ENCODE results near the gene LIME1. TPM values are rescaled to one million over a fixed set of nuclear protein-coding genes. Genes with fewer than 3 reads are reported as not detected.

The LIME1 gene
- total RNA-seq, 1 donor, result 2.9 TPM

DNA sequence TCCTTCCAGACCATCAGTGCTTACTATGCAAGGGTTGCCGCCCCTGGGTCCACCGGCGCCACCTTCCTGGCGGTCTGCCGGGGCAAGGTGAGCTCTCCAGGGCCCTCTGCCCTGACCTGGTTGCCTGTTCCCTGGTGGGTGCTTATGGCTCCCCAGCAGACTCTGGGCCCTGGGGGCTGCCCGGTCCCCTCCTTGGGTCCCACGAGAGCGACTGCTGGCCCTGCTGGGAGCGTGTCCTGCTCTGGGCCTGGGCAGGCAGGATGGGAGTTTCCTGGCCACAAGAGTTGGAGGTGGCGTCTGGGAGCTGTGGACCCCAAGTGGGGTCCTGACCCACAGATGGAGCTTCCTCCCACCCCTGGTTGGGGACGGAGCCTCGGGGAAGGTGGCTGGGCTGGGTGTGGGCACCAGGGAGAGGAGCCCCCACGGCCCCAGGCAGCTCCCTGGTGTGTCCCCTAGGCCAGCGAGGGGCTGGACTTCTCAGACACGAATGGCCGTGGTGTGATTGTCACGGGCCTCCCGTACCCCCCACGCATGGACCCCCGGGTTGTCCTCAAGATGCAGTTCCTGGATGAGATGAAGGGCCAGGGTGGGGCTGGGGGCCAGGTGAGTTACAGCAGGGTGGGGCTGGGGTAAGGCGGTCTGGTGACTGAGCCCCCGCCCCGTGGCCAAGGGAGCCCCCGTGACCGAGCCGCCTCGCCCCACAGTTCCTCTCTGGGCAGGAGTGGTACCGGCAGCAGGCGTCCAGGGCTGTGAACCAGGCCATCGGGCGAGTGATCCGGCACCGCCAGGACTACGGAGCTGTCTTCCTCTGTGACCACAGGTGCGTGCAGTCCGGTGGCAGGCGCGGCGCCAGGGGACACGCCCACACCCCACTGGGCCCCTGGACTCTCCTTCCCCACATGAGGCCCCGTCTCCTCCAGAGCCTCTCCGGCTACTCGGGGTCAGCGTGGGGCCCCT, 47.1 kb upstream of the LIME1 start:
- no peak overlapping the region for H3K4me3 ChIP-seq (ENCODE audit: insufficient read depth, low read length)
- H3K79me2 ChIP-seq (ENCODE audit: insufficient read depth, low read length), result no peaks in the 10 kb centered on the region
- H3K27me3 ChIP-seq (ENCODE audit: insufficient read depth, low read length), result no peaks in the 10 kb centered on the region
- no peak overlapping the region for H2AFZ ChIP-seq (ENCODE audit: low read length)
- H3K4me1 ChIP-seq (ENCODE audit: insufficient read depth, low read length), result peaks cover 4% of the 10 kb centered on the region
- no peaks in the 10 kb centered on the region for H3K9me3 ChIP-seq (ENCODE audit: low read depth, low read length)
- H3K27ac ChIP-seq (ENCODE audit: low read depth, low read length), result no peak overlapping the region
- TF ChIP-seq CTCF (IDR thresholded peaks at IDR 0.05; ENCODE audit: extremely low read depth, low read depth, low read length), result no peak
- peaks cover 3% of the 10 kb centered on the region for H3K36me3 ChIP-seq (ENCODE audit: insufficient read depth, low read length)
- DNase-seq (ENCODE audit: insufficient read length, low spot score, missing footprints), result peak; percentile 84
- H4K20me1 ChIP-seq (ENCODE audit: insufficient read depth, low read length), result no peaks in the 10 kb centered on the region
- no peak overlapping the region for H3K4me2 ChIP-seq (ENCODE audit: insufficient read depth, low read length)

GRCh38 chr20:63690003-63690897, 46.2 kb upstream of the LIME1 start:
- H4K20me1 ChIP-seq (ENCODE audit: insufficient read depth, low read length), result no peaks in the 10 kb centered on the region
- no peaks in the 10 kb centered on the region for H3K27me3 ChIP-seq (ENCODE audit: insufficient read depth, low read length)
- H3K4me3 ChIP-seq (ENCODE audit: insufficient read depth, low read length), result no peak overlapping the region
- H2AFZ ChIP-seq (ENCODE audit: low read length), result no peak overlapping the region
- H3K9me3 ChIP-seq (ENCODE audit: low read depth, low read length), result no peaks in the 10 kb centered on the region
- no peak for TF ChIP-seq CTCF (IDR thresholded peaks at IDR 0.05; ENCODE audit: extremely low read depth, low read depth, low read length)
- H3K4me2 ChIP-seq (ENCODE audit: insufficient read depth, low read length), result no peak overlapping the region
- peaks cover 3% of the 10 kb centered on the region for H3K36me3 ChIP-seq (ENCODE audit: insufficient read depth, low read length)
- peaks cover 4% of the 10 kb centered on the region for H3K4me1 ChIP-seq (ENCODE audit: insufficient read depth, low read length)
- DNase-seq (ENCODE audit: insufficient read length, low spot score, missing footprints), result peak; percentile 76
- H3K27ac ChIP-seq (ENCODE audit: low read depth, low read length), result no peak overlapping the region
- H3K79me2 ChIP-seq (ENCODE audit: insufficient read depth, low read length), result no peaks in the 10 kb centered on the region

DNA sequence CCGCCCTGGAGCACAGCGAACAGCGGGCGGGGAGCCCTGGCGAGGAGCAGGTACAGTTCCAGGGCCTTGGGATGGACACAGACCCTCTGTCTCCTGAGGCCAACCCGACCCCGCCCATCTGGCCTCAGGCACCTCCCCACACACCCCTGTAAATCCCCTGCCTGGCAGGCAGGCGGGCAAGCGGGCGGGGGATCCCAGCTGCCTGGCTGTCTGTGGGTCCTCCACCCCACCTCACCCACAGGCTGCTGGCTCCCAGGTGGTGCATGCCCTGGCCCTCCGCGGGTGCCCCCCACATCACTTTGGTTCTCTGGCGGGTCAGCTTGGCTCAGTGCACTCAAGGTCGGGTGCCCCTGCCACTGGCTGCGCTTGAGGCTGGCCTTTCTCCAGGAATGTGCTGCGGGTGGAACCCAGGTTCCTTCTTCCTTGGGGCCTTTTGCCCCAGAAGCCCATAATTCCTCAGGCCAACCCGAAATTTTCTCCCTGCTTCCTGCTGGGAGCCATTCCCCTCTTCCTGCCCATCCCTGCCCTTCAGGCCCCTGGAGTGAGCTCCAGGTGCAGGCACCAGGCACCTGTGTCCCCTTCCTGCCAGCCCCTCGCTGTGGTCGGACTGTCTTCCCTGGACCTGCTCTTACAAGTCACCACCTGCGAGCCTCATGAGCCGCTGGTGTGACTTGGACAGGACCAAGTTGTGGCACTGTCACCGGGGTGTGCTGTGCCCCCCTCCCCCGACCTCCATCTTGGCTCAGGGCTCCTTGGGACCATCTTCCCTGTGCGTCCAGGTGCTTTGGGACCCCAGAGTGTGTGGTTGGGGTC, 45.4 kb upstream of the LIME1 start:
- Histone ChIP-seq H3K27me3 (ENCODE audit: insufficient read depth, low read length) (no peaks in the 10 kb centered on the region), H4K20me1 (ENCODE audit: insufficient read depth, low read length) (no peaks in the 10 kb centered on the region), H3K4me2 (ENCODE audit: insufficient read depth, low read length) (no peak overlapping the region), H3K9me3 (ENCODE audit: low read depth, low read length) (no peaks in the 10 kb centered on the region), H3K4me1 (ENCODE audit: insufficient read depth, low read length) (peaks cover 4% of the 10 kb centered on the region), H3K79me2 (ENCODE audit: insufficient read depth, low read length) (no peaks in the 10 kb centered on the region), H3K27ac (ENCODE audit: low read depth, low read length) (no peak overlapping the region), H2AFZ (ENCODE audit: low read length) (no peak overlapping the region), H3K4me3 (ENCODE audit: insufficient read depth, low read length) (no peak overlapping the region), H3K36me3 (ENCODE audit: insufficient read depth, low read length) (peaks cover 3% of the 10 kb centered on the region)
- no peak for TF ChIP-seq CTCF (IDR thresholded peaks at IDR 0.05; ENCODE audit: extremely low read depth, low read depth, low read length)
- peak; percentile 82 for DNase-seq (ENCODE audit: insufficient read length, low spot score, missing footprints)

All from osteoblast (primary cell).